PFSK-1 (cell line): Measurements from ENCODE around the gene HPCA.
A peak's percentile ranks its signal among the peaks of the same experiment; 100 is the strongest.

Source experiments
- FOXP2 ChIP-seq: optimal IDR thresholded peaks from 2 replicates; pipeline ENCODE3; 2011; ENCODE audit warnings: borderline replicate concordance, control low read depth, inconsistent platforms; ENCODE audit not compliant: insufficient read depth; ENCODE audit errors: extremely low read length, extremely low read depth
- POLR2AphosphoS5 ChIP-seq: IDR thresholded peaks from 2 replicates; pipeline ENCODE4 v1.6.1; 2012; ENCODE audit warnings: low read depth, mild to moderate bottlenecking, control low read depth, low read length, moderate library complexity
- REST ChIP-seq, 2 experiments: IDR thresholded peaks; 2 replicates each; pipeline versions ENCODE4 v1.6.1 to v1.8.0; 2011 to 2012; ENCODE audit warnings: low read depth in 2 of 2, low read length in 2 of 2, control low read depth in 1 of 2, inconsistent platforms in 1 of 2, mild to moderate bottlenecking in 1 of 2, moderate library complexity in 1 of 2; ENCODE audit not compliant: insufficient read depth in 1 of 2
- SIN3A ChIP-seq: IDR thresholded peaks from 2 replicates; pipeline ENCODE4 v1.6.1; 2012; ENCODE audit warnings: mild to moderate bottlenecking, low read length, moderate library complexity, borderline replicate concordance; ENCODE audit not compliant: insufficient read depth
- TAF1 ChIP-seq: IDR thresholded peaks from 2 replicates; pipeline ENCODE4 v1.6.1; 2012; ENCODE audit warnings: low read length, control low read depth, borderline replicate concordance; ENCODE audit not compliant: insufficient read depth

HPCA gene

GRCh38 chr1:32903991-32904785 lies 17.9 kb downstream of the HPCA start:
- TF ChIP-seq TAF1 (no peak), POLR2AphosphoS5 (no peak), FOXP2 (no peak), REST (IDR thresholded peaks at IDR 0.05; ENCODE audit: insufficient read depth in 1 of 2, low read depth in 2 of 2, low read length in 2 of 2) (no peak), SIN3A (no peak)

GRCh38 chr1:32904797-32905196 lies 18.5 kb downstream of the HPCA start:
- TF ChIP-seq FOXP2 (no peak), POLR2AphosphoS5 (no peak), REST (IDR thresholded peaks at IDR 0.05; ENCODE audit: insufficient read depth in 1 of 2, low read depth in 2 of 2, low read length in 2 of 2) (no peak), TAF1 (no peak), SIN3A (no peak)

- no peak for TF ChIP-seq POLR2AphosphoS5
- no peak for TF ChIP-seq SIN3A
- no peak for TF ChIP-seq TAF1
- no peak for TF ChIP-seq FOXP2
- TF ChIP-seq REST (IDR thresholded peaks at IDR 0.05; ENCODE audit: insufficient read depth in 1 of 2, low read depth in 2 of 2, low read length in 2 of 2) = no peak
Observed at GRCh38 chr1:32906654-32907053, 20.4 kb downstream of the HPCA start.

GRCh38 chr1:32907435-32907834 lies 21.1 kb downstream of the HPCA start:
- TF ChIP-seq REST (IDR thresholded peaks at IDR 0.05; ENCODE audit: insufficient read depth in 1 of 2, low read depth in 2 of 2, low read length in 2 of 2) (0 out of 4 replicates have a peak, but pooled peaks of 1 of the 2 experiments have one; percentile 23), TAF1 (no peak)

GRCh38 chr1:32910319-32910718 lies 24.0 kb downstream of the HPCA start:
- no peak for TF ChIP-seq REST (IDR thresholded peaks at IDR 0.05; ENCODE audit: insufficient read depth in 1 of 2, low read depth in 2 of 2, low read length in 2 of 2)
- no peak for TF ChIP-seq SIN3A
- TF ChIP-seq FOXP2 = no peak
- TF ChIP-seq POLR2AphosphoS5 = no peak
- no peak for TF ChIP-seq TAF1
